Neural cell (in vitro differentiated cells): Measurements from ENCODE around the gene RPL38.

Experiments used
- CTCF ChIP-seq: fragments of 450-650 bp; IDR thresholded peaks from 2 replicates; pipeline ENCODE4 v1.5.1; 2014; ENCODE audit warnings: antibody characterized with exemption, mild to moderate bottlenecking, moderate library complexity; ENCODE audit not compliant: poor library complexity, severe bottlenecking
- EP300 ChIP-seq: fragments of 450-650 bp; conservative IDR thresholded peaks from 2 replicates; pipeline ENCODE4 v1.6.1; 2014; ENCODE audit warnings: antibody characterized with exemption, mild to moderate bottlenecking, moderate library complexity; ENCODE audit not compliant: poor library complexity, severe bottlenecking
- EZH2 ChIP-seq: fragments of 200-600, 300-800 bp; shearing (Covaris generic), sonication (generic); IDR thresholded peaks from 2 replicates; pipeline ENCODE4 v1.6.1; 2014; ENCODE audit warnings: antibody characterized with exemption, low read length, borderline replicate concordance, mild to moderate bottlenecking; ENCODE audit not compliant: insufficient read depth, poor library complexity, severe bottlenecking
- MXI1 ChIP-seq: fragments of 450-650 bp; conservative IDR thresholded peaks from 2 replicates; pipeline ENCODE4 v1.6.1; 2014; ENCODE audit warnings: antibody characterized with exemption, mild to moderate bottlenecking; ENCODE audit not compliant: poor library complexity, severe bottlenecking
- RAD21 ChIP-seq: fragments of 450-650 bp; conservative IDR thresholded peaks from 2 replicates; pipeline ENCODE4 v1.6.1; 2014; ENCODE audit warnings: antibody characterized with exemption, mild to moderate bottlenecking, moderate library complexity
- TAF1 ChIP-seq: IDR thresholded peaks from 2 replicates; pipeline ENCODE4 v1.6.1; 2012; ENCODE audit warnings: low read depth

DNA sequence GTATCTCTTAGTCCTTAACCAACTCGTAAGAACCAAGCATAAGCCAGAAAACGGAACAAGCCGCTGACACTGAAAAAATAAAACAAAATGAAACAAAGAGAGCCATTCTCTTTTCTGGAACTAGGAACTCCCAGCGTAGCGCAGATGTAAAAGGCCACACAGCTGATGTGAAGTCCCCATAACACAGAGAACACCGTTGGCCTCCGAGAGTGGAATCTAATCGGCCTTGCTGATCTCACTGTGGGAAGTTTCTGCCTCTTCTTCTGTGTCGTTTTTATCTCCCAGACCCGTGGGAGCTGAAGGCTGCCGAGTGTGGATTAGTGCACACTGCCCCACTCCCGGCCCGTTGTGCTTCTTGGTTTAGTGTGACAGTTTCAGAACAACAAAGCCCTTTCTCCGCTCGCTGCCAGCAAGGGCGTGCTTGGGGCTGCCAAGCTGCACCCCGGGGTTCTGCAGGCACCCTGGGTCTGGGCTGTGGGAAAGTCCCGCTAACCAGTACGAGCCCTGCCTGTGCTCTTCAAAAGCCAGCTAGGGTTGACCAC lies 31.6 kb downstream of the RPL38 start:
- TF ChIP-seq MXI1 (no peak), CTCF (no peak), TAF1 (no peak), EP300 (no peak), RAD21 (no peak), EZH2 (no peak)
